Myocyte (in vitro differentiated cells): ENCODE data around the gene PIK3R6. TPM values are rescaled to one million over a fixed set of nuclear protein-coding genes. Genes with fewer than 3 reads are reported as not detected.
A peak's percentile ranks its signal among the peaks of the same experiment; 100 is the strongest.

Experiments
- DNase-seq: peaks from one replicate; pipeline ENCODE4 v3.0.0-alpha.2; 2012; ENCODE audit warnings: low read depth
- polyA plus RNA-seq: library from polyadenylated mRNA; unstranded; fragments of >200 nt; gene quantifications from one replicate; pipeline ENCODE4 v1.2.1, GENCODE V29; 2012; ENCODE audit warnings: missing spikeins
- total RNA-seq: library from RNA; depleted of rRNA; stranded (reverse); fragments of >200 nt; gene quantifications from 2 replicates; pipeline ENCODE4 v1.2.3, GENCODE V29; 2014

PIK3R6 gene, protein sequence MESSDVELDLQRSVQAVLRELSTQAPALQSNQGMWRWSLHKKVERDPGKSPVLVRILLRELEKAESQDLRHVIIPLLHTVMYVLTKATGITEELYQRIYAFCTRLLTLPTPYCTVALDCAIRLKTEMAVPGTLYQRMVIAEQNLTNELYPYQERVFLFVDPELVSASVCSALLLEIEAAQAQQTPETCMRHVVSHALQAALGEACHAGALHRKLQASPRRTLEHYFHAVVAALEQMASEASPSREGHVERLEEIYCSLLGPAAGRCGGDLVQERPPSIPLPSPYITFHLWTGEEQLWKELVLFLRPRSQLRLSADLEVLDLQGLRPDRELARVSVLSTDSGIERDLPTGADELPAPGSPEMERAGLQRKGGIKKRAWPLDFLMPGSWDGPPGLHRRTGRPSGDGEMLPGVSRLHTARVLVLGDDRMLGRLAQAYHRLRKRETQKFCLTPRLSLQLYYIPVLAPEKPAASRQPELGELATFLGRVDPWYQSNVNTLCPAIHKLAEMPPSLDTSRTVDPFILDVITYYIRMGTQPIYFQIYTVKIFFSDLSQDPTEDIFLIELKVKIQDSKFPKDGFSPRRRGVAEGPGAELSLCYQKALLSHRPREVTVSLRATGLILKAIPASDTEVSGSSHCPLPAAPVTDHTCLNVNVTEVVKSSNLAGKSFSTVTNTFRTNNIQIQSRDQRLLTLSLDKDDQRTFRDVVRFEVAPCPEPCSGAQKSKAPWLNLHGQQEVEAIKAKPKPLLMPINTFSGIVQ
- total RNA-seq = not detected in 2 replicates
- polyA plus RNA-seq = not detected

DNA sequence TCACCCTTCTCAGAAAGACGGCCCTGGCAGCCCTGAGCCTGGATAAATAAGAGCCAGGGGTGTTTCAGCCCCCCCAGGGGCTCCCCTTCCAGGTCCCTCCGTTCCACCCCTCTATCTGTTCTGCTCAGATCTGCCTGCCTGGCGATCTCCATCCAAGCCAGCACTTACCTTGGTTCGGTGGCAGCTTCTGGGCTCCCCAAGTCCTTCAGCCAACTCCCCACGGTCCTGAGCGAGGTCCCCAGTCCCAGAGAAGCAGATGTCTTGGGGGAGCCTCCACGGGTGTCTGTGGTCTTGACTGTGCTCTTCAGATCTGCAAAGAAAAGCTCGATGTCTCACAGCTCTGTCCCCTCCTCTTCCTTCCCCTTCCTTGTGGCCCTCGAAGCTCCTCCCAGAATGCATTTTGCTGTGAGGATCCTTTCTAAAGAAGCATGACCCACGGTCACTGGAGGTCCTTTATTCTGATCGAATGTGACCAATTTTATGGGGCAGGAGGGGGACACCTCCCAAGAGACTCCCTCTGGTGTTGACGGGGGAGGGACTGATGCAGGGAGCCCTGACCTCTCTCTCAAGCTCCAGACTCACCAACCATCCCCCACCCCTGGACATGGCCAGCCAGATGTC, at the start of gene PIK3R6:
Gene PIK3R6, minus strand, starts transcription at position 314 of the 621 bp plus-strand sequence. CDS start 17,880 bp downstream, outside the sequence.
- no peak for DNase-seq

DNA sequence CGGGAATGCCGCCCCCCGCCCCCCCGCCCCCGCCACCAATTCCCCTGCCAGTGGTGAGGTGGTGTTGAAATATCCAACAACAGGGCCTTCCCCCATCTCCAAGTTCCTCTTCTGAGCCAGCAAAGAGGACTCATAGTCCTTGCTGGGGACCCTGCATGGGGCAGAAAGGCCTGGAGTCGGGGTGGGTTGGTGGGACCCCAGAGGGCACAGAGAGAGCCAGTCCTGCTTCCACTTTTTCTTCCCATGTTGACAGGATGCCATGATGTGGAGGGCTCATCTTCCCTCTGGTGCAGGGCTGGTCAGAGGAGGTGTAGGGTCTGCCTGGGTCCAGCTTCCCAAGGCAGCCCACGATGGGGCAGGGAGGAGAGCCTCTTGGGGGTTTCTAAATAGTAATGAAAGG, 49.0 kb upstream of the PIK3R6 start:
- DNase-seq = no peak

DNA sequence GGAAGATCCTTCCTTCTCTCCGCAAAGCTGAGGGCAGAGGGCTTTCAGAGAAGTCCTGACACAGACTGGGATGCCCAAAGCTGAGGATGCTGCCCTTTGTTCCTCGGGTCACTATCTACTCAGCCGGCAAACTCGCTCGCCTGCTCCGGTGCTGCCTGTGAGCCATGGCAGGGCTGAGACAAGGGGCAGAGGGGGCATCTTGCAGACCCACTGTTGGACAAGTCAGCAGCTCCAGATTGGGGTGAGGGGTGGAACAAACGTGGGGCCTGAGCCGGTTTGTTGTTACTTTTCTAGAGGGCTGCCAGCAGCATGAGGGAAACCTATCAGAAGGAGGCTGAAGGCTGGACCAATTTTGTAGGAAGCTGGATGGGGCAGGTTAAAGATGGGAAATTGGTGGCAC, 47.1 kb upstream of the PIK3R6 start:
- DNase-seq = no peak

DNA sequence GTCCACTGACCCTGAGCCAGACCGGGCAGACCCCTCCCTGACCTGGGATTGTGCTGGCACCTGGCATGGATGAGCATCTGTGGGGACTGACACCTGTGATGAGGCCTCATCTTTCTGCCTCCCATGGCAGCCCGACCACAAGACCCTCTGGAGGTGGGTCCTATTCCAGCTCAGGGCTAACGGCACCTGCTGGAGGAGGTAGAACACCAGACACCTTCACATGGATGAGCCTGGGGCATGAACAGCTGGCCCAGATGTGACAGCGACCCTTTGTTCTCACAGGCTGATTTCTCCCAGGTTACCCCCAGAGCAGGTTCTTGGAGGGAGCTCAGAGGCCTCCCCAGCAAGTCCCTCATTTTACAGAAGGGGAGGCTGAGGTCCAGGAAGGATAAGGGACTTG, 46.4 kb upstream of the PIK3R6 start:
- no peak for DNase-seq

DNA sequence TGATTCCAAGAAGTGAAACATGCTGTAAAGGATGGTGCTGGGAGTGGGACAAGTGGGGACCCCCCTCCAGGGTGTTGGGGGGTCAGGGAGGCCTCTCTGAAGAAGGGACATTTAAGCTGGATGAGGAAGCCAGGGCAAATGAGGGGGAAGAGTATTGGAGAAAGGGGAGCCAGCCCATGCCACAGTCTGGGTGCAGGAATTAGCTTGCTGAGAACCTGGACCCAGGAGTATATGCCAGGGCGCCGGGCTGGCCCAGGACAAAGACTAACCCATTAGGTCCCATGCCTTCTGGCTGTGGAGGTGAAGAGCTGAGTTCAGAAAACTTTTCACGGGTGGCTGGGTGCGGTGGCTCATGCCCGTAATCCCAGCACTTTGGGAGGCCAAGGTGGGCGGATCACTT, 45.6 kb upstream of the PIK3R6 start:
- DNase-seq = no peak

DNA sequence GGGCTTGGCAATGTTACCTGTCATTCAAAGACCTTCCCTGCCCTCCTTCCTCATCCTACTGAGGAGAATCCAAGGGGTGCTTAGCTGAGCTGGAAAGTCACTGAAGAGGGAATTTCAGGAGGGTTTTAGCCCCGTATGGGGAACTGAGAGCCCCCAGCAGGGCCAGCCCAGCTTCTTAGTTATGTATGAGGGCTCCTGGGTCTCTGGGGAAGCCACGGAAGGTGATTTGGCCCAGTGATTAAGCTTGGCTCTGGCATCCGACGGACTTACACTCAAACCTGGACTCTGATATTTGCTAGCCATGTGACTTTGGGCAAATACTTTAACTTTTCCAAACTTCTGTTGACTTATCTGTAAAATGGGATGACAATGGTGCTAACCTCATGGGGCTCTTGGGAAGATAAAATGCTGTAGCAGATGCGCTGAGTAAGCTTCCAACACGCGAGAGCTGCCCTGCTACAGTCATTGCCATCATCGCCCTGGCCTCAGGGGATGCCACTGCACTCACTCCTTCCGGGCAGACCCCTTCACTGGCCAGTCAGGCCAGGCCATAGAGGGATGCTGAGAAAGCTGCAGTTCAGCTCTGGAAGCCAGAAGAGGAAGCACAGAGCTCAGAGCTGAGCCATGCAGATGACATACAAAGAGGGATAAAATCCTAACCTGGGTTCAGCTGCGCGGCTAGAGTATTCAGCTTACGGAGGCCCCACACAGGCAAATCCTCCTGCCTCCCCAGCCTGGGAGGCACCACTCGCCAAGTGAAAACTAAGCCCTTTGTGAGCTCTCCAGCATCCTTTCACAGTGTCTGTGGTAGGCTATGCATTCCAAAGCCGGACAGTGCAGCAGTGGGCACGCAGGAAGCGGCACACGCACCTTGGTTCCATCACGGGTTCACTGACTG, 44.9 kb upstream of the PIK3R6 start:
- DNase-seq = no peak

DNA sequence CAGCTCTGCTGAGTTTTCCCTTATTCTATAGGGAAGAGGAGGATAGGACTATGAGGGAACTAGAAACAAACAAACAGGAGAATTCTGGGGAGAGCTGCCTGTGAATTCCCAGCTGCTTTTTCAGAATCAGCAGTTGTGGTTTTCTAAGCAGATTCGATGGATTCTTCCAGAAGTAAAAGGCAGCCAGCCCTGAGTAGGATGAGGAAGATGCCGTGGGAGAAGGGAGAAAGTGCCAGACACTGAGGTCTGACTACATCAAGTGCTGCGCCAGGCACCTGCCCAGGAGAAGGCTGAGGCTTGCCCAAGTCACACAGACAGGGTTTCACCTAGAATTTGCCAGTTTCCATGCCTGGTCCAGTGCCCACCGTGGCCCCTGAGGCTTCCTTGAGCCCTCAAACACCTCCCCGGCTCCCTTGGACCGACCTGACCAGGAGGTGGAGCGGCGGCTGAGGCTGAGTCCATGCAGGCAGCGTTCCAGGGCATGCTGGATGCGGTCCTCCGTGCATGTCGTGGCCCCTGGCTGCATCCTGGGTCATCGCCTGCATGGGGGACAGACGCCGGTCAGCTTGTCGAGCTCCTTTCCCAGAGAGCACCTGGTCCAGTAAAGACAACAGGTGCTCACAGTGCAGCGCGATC, 43.6 kb upstream of the PIK3R6 start:
- DNase-seq = no peak

DNA sequence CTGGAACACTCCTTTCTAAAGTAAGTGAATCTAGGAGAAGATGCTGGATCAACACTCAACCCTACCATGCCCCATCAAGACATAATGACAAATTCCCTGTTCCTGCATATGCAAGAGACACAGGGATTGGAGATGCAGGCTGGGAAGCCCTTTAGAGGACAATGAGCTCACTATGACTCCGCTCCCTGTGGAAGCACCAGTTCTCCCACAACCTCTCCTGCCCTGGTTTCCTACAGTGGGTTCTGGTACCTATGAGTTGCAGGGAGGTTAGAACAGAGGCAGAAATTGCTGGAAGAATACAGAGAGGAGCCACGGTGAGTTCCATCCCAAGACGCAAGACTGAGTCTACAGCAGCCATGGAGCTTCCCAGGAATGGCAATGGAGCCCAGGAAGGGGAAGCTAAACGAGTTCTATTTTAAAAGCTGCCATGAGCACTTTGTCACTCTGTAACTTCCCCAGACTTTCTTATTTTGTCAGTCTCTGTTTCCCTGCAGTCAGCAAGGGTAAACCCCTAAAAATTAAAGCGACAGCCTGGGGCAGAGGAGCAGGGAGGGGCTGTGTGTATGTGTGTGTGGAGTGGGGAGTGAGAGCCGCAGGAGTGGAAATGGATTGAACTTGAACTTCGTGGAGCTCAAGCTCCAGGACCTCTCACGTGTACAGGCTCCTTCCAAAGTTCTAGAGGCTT, 42.3 kb upstream of the PIK3R6 start:
- no peak for DNase-seq

DNA sequence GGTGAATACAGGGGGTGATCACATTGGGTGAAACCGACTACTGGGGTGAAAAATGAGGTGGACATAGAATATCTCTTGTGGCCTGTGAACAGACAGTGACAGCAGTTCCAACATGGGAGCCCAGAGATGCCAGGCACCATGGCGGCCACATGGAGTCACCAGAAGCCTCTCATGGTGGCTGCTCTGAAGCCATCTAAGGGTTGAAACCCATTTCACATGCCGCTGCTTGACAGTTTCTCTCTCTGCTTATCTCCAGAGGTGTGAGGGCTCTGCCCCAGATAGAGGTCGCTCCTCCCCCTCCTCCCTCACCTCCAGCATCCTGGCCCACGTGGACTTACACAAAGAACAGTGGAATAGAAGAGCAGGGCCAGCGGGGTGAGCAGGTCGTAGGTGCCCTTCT, 37.9 kb upstream of the PIK3R6 start:
- no peak for DNase-seq

DNA sequence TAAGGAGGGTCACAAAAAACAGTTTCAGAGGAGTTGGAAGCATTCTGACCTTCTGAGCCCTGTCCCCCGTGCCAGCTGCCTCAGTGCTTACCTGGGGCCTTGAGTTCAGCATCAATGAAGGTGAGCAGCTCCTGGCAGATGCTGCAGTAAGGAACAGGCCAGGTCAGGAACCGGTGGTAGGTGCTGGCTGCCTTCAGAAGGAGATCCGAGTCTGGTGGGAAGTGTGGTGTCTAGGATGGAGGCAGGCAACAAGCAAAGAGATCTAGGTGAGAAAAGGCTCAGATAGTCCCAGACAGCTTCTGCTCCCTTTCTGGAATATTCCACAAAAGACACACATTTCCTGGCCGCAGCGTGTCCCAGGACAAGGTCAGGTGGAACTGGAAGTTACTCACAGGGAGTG, 37.2 kb upstream of the PIK3R6 start:
- no peak for DNase-seq

DNA sequence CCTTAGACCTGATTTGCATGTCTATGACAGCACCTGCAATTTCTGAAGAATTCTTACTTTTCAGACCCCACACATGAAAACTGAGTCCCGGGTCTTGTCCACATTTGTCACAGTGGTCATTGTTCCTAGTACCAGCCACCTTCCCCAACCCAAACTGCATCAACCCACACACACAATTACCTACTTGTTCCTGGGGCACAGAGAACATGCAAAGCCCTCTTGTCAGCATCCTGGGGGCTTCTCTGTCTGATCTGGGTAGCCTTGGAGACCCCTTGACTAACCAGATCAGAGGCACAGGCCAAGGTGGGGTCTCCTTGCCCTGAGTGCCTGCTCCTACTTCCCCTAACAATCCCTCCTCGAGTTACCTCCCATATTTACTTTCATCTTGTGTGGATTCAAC, 36.7 kb upstream of the PIK3R6 start:
- no peak for DNase-seq

DNA sequence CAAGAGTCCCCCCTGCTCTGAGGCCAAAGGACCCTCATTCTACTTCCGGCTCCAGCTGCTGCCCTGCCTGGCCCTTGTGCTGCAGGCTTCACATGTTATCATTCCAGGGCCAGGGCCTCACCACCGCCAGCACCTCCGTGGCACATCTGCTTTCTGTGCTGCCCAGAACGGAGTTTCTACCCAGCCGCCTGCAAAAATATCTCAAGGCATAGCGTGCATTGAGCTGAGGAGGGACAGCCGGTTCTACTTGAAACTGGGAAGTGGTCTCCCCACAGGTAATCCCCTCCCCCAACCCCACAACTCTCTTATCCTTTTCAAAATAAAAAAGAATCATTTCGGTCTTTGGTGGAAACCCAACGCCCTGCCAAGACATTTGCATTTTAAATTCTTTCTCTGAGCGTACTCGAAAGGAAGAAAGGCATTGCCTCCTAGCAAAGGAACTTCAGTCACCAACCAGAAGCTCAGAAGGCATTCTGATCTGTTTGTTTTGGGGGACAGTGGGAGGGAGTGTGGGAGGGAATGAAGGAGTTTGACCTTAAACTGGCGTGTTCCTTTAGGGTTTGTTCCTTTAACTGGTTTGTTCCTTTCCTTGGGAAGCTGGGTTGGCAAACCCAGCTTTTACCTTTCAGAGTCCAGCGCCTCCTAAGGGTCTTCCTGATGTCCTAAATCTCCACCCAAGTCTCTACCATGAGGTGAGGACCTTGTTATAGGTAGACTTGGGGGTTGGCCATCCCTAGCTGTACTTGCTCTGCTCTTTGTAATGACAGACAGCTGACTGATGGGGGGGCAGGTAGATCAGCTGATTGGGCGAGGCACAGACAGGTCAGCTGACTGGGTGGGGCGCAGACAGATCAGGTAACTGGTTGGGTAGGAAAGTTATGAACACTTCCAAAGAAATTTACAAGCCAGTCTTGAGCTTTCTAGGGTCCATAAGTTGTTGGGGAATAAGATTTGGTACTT, 33.4 kb upstream of the PIK3R6 start:
- DNase-seq = no peak

DNA sequence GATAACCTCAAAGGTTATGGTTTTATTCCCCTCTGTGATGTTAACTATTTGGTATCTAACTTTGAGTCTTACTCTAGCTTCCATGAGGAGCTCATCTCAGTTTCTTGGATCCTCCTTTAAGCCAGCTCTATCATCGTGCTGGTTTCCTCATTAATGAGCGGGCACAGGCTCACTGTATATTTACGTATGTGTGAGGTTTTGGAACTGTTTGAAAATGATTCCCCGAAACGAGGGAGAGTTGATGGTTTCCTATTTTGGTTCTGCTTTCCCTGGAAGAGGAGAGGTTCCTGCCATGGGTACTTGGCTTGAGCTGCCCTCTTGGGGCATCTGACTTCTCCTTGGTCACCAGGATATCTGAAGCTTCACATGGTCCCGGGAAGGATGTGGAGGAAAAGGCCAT, 32.7 kb upstream of the PIK3R6 start:
- DNase-seq = no peak

DNA sequence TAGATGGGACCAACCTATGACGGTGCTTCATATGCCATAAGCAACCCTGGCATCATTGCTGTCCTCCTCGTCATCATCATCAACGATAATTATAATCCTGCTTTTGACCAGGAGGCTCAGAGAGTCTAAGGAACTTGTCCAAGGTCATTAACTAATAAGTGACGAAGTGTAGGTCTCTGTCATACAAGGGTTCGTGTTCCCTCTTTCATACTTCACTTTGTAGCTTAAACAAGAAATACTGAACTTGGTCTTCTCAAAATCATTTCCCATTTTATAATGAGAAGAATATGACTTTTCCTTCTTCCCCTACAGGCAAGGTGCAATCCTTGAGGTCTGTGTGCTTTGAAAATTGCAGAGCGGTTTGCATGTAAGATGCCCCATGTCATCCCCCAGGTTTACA, 31.2 kb upstream of the PIK3R6 start:
- DNase-seq = no peak

DNA sequence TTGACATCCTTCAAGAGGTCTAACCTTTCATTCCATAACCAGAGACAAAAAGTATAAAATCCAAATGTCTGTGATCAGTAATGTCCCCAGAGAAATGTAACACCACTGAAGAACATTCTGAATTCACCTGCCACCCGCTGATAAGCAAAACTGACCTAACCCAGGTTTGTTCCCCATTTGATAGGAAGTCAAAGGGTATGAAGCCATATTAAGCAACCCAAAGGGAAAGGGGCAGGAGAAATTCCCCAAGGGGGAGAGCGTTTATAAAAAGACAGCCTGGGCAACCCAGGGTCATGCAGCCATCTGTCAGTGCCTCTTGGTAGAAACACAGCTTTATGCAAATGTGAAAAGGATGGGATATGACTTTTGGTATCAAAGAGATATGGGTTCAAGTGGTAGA, 30.7 kb upstream of the PIK3R6 start:
- DNase-seq = no peak

DNA sequence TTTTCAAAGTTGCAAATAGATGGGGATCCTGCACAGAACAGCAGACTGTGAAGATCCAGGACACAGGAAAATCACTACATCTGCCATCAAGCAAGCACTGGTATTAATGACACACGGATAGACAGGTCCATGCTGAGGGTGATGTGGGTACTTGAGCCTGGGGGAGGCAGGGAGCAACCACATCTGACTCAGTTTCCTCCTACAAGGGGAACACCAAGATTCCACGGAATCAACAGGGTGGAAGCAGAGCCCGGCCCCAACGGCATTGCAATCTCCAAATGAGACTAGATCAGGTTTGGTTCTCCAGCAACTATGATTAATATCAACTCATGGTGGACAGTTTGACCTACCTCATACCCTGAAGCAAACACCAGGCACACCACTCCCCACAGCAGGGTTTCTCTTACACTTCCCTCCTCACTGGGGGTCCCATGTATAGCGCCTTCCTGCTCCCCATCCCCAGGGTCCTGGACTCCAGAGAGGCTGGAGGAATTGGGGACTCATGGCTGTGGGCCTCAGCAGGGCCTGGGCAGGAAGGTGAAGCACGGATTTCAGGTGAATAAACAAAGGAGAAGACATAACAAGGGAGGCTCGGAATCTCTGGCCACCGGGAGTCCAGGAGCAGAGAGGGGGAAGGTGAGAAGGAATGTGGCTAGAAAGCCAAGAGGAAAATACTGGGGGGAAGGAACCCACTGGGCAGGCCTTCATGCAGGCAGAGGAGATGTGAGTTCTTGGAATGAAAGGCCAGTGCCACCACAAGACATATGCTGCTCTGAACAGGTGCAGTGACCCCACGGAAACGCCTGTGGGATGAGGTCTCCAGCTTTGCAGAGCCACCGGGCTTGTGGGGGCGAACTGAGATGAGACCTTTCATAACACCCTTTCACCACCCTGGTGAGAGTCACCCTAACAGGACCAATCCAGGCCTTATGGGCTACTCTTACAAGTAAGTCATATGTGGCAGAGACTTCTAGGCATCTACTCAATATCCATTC, 29.5 kb upstream of the PIK3R6 start:
- DNase-seq = peak; percentile 36

DNA sequence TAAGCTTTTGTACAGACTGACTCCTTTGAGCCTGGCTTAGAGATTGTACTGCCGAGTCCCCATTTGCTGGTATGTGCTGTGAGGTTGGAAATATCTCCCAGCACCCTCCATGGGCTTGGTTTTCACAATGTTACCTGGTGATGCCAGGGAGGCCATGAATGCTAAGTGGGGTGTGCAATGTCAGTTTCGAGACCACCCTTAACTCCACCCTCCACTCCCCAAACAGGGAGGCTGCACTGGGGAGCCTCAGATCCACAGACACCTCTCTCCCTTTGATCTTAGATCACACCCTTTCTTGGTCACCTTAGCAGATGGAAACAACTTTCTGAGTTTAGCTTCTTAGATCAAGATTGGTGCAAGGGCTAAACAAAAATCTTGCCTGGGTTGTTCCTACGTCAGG, 28.6 kb upstream of the PIK3R6 start:
- DNase-seq = no peak
